ENCODE data around the gene BMPR1A.
"Not testable (repeated sequence)": the region's sequence is repeated elsewhere in the genome, so short reads cannot be mapped to it uniquely, and the experiment has no call there.

BMPR1A gene

DNA sequence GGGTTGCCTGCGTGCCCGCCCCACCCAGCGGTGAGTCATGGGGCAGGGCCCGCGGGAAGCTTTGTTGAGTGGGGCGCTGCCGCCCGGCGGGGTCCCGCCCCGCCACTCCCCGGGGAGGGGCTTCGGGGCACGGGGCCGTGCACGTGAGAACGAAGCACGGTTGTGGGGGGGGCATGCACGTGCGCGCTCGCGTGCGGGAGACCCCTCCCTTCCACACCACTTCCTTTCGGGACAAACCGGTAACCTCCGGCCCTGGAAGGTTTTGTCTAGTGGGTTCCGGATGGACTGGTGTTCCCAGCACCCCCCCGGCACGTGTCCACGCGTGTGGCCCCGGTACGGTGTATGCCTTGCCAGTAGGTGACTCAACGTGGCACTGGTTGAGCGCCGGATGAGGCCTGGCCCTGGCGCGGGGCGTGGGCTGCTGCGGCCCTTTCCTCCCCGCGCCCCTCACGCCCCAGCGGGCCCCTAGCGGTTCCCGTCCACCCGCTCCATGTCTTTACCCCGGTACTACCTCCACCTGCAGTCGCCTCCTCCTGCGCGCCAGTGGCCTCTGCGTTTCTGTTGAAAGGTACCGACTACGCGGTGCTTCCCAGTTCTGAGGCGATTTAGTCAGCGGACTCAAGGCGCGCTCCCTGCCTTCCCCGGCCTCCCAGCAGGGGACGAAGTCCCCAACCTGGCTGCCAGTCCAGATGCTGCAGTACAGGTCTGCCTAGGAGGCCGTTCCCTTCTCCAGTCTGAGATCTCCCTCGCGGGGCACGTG lies 215.0 kb downstream of the BMPR1A start:
- no peak overlapping the region for H3K27ac ChIP-seq (ENCODE audit: low read length)
- H3K4me1 ChIP-seq (ENCODE audit: control insufficient read depth, low read depth, low read length), result peaks cover 21% of the 10 kb centered on the region
- H3K9ac ChIP-seq (ENCODE audit: low read length), result peak overlapping the region; percentile 49
- H3K27me3 ChIP-seq (ENCODE audit: control insufficient read depth, insufficient read depth, low read length), result peaks cover 21% of the 10 kb centered on the region
- peak overlapping the region; percentile 68 for H3K4me3 ChIP-seq (ENCODE audit: low read length)
- no peaks in the 10 kb centered on the region for H3K9me3 ChIP-seq (ENCODE audit: control insufficient read depth, low read depth, low read length)
- H3K36me3 ChIP-seq (ENCODE audit: control insufficient read depth, low read depth, low read length), result no peaks in the 10 kb centered on the region

DNA sequence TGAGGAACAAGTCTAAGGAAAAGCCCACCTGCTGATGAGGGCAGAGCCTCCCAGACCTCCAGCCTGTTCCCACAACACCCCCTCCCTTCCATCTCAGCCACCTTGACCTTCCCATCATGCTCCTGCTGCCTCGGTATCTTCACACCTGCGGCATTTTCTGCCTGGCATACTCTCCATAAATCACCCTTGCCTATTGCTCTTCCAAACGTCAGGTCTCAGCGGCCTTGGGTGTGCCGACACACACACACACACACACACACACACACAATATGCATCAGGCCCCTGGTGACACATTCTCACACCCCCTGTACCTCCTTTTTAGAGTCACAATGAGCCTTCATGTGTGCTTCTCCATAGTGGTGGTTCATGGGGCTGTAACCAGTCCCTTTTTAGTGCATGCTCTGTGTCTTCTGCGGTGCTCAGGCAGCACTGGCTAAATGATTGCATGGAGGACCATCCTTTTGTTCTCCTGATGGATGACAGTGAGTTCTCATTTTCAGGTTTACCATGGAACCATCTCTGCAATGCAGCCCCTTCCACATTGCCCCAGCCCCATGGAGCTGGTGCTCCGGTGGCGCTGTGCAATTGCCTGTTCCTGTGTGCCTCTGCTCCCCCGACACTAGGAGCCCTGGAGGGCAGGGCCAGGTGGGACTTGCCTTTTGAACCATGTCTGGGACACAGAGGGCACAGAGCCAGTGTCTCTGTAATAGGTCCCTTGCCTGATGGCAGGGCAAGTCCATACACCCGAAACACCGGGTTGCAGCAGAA lies 216.4 kb downstream of the BMPR1A start:
- H3K27ac ChIP-seq (ENCODE audit: low read length), result no peak overlapping the region
- no peaks in the 10 kb centered on the region for H3K9me3 ChIP-seq (ENCODE audit: control insufficient read depth, low read depth, low read length)
- H3K36me3 ChIP-seq (ENCODE audit: control insufficient read depth, low read depth, low read length), result no peaks in the 10 kb centered on the region
- peaks cover 21% of the 10 kb centered on the region for H3K27me3 ChIP-seq (ENCODE audit: control insufficient read depth, insufficient read depth, low read length)
- H3K4me3 ChIP-seq (ENCODE audit: low read length), result no peak overlapping the region
- peaks cover 17% of the 10 kb centered on the region for H3K4me1 ChIP-seq (ENCODE audit: control insufficient read depth, low read depth, low read length)
- H3K9ac ChIP-seq (ENCODE audit: low read length), result no peak overlapping the region

DNA sequence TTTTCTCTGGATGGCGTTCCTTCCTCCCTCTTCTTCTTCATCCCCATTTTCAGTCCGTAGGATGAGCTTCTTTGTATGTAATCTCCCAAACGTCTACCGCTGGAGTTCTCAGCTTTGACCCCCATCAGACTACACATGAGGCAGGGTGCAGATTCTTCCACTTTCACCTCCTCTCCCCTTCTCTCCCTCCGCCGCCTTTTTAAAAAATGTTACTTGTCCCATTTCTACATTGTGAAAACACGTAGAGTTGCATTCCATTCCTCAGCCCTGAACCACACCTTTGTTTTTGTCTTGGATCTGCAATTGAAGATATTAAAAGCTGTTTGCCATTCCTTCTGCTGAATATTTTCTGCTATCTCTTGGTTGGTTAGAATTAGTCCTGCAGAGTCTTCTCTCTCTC lies 218.1 kb downstream of the BMPR1A start:
- Histone ChIP-seq H3K27me3 (ENCODE audit: control insufficient read depth, insufficient read depth, low read length) (peaks cover 21% of the 10 kb centered on the region), H3K9ac (ENCODE audit: low read length) (no peak overlapping the region), H3K27ac (ENCODE audit: low read length) (no peak overlapping the region), H3K4me3 (ENCODE audit: low read length) (no peak overlapping the region), H3K9me3 (ENCODE audit: control insufficient read depth, low read depth, low read length) (no peaks in the 10 kb centered on the region), H3K4me1 (ENCODE audit: control insufficient read depth, low read depth, low read length) (peaks cover 15% of the 10 kb centered on the region), H3K36me3 (ENCODE audit: control insufficient read depth, low read depth, low read length) (no peaks in the 10 kb centered on the region)

- H3K4me3 ChIP-seq (ENCODE audit: low read length), result no peak overlapping the region
- H3K4me1 ChIP-seq (ENCODE audit: control insufficient read depth, low read depth, low read length), result peaks cover 4% of the 10 kb centered on the region
- H3K9ac ChIP-seq (ENCODE audit: low read length), result no peak overlapping the region
- peaks cover 16% of the 10 kb centered on the region for H3K27me3 ChIP-seq (ENCODE audit: control insufficient read depth, insufficient read depth, low read length)
- no peak overlapping the region for H3K27ac ChIP-seq (ENCODE audit: low read length)
- no peaks in the 10 kb centered on the region for H3K36me3 ChIP-seq (ENCODE audit: control insufficient read depth, low read depth, low read length)
- no peaks in the 10 kb centered on the region for H3K9me3 ChIP-seq (ENCODE audit: control insufficient read depth, low read depth, low read length)
Measured at GRCh38 chr10:86976362-86977056, 220.1 kb downstream of the BMPR1A start.

- H3K4me1 ChIP-seq (ENCODE audit: control insufficient read depth, low read depth, low read length); H3K27ac ChIP-seq (ENCODE audit: low read length); H3K9ac ChIP-seq (ENCODE audit: low read length); H3K4me3 ChIP-seq (ENCODE audit: low read length); H3K27me3 ChIP-seq (ENCODE audit: control insufficient read depth, insufficient read depth, low read length); H3K36me3 ChIP-seq (ENCODE audit: control insufficient read depth, low read depth, low read length); H3K9me3 ChIP-seq (ENCODE audit: control insufficient read depth, low read depth, low read length): not testable (repeated sequence)
Measured at GRCh38 chr10:86978457-86978856, 222.0 kb downstream of the BMPR1A start.

- H3K4me1 ChIP-seq (ENCODE audit: control insufficient read depth, low read depth, low read length), result no peaks in the 10 kb centered on the region
- H3K4me3 ChIP-seq (ENCODE audit: low read length), result no peak overlapping the region
- no peak overlapping the region for H3K9ac ChIP-seq (ENCODE audit: low read length)
- no peaks in the 10 kb centered on the region for H3K9me3 ChIP-seq (ENCODE audit: control insufficient read depth, low read depth, low read length)
- H3K27me3 ChIP-seq (ENCODE audit: control insufficient read depth, insufficient read depth, low read length), result no peaks in the 10 kb centered on the region
- no peaks in the 10 kb centered on the region for H3K36me3 ChIP-seq (ENCODE audit: control insufficient read depth, low read depth, low read length)
- H3K27ac ChIP-seq (ENCODE audit: low read length), result no peak overlapping the region
Measured at GRCh38 chr10:86979296-86979818, 222.9 kb downstream of the BMPR1A start.

DNA sequence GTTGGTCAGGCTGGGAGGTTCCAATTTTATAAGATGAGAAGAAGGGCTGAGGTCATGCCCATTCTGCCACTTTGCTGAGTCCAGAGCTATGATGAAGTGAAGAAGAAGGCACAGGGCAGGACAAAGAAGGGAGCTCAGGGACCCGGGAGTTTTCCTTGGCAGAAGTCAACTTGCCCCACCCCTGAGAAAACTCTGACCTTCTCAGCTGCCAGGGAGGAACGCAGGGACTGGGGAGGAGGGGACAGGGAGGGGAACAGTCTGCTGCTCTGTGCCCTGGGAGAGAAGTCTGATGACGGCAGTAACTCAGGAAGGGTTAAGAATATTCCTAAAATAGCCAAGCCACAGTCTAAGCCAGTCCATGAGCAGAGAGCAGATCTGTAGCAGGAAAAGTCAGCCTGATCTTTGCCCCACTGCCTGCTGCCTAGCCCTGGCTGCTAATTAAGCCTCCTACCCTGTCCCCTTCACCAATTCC lies 223.6 kb downstream of the BMPR1A start:
- Histone ChIP-seq H3K27me3 (ENCODE audit: control insufficient read depth, insufficient read depth, low read length) (no peaks in the 10 kb centered on the region), H3K36me3 (ENCODE audit: control insufficient read depth, low read depth, low read length) (no peaks in the 10 kb centered on the region), H3K27ac (ENCODE audit: low read length) (no peak overlapping the region), H3K9ac (ENCODE audit: low read length) (no peak overlapping the region), H3K4me1 (ENCODE audit: control insufficient read depth, low read depth, low read length) (no peaks in the 10 kb centered on the region), H3K4me3 (ENCODE audit: low read length) (no peak overlapping the region), H3K9me3 (ENCODE audit: control insufficient read depth, low read depth, low read length) (no peaks in the 10 kb centered on the region)

- not testable (repeated sequence) for H3K4me3 ChIP-seq (ENCODE audit: low read length); H3K36me3 ChIP-seq (ENCODE audit: control insufficient read depth, low read depth, low read length); H3K9ac ChIP-seq (ENCODE audit: low read length); H3K27me3 ChIP-seq (ENCODE audit: control insufficient read depth, insufficient read depth, low read length); H3K4me1 ChIP-seq (ENCODE audit: control insufficient read depth, low read depth, low read length); H3K27ac ChIP-seq (ENCODE audit: low read length); H3K9me3 ChIP-seq (ENCODE audit: control insufficient read depth, low read depth, low read length)
Measured at GRCh38 chr10:86981020-86981419, 224.6 kb downstream of the BMPR1A start.

- Histone ChIP-seq H3K27me3 (ENCODE audit: control insufficient read depth, insufficient read depth, low read length) (no peaks in the 10 kb centered on the region), H3K9ac (ENCODE audit: low read length) (no peak overlapping the region), H3K27ac (ENCODE audit: low read length) (no peak overlapping the region), H3K9me3 (ENCODE audit: control insufficient read depth, low read depth, low read length) (no peaks in the 10 kb centered on the region), H3K4me1 (ENCODE audit: control insufficient read depth, low read depth, low read length) (no peaks in the 10 kb centered on the region), H3K36me3 (ENCODE audit: control insufficient read depth, low read depth, low read length) (no peaks in the 10 kb centered on the region), H3K4me3 (ENCODE audit: low read length) (no peak overlapping the region)
Measured at GRCh38 chr10:86981716-86982115, 225.3 kb downstream of the BMPR1A start.

All from iPS-18a (cell line).